GM12801 (cell line): ENCODE results near the gene DNMT3A.

Experiments used
- CTCF ChIP-seq: IDR thresholded peaks from one replicate; pipeline ENCODE4 v1.5.1; 2011; ENCODE audit warnings: control low read depth; ENCODE audit not compliant: insufficient read length; ENCODE audit errors: extremely low read depth

The DNMT3A gene

DNA sequence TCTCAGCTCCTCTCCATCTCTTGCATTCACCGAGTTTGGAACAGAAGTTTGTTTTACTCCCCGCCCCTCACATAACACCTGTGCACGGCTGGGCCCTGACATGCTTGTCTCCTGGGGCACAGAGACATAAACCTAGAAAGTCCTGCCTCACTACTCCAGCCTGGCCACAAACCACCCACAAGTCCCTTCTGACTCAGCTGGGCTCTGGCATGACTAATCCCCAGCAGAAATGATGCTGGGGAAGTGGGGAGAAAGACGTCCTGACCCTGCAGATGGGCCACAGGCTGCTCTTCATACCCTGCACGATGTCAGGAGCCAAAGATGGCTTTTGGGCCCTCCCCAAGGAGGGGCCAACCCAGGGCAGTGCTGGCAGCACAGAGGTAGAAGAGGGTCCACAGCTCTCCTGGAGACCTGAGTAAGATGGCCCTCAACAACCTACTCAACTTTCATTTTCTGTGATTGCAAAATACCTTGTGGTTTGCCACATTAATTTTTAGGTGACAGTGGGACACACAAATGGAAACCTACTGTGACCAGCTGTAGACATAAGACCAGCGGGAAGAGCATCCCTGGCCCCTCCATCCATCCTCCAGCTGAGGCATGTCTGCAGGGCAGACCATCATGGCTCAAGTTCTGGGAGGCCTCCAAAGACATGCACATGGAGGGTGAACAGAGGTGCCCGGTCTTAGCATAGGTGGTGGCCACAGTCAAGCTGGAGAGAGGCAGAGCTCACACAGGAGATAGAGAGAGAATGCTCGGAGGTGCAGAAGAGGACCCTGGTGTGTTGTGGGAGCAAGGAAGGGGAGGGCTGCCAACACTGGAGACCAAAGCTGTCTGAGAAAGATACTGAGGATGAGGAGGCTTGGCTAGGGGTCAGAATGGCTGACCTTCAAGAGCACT, 40.0 kb downstream of the DNMT3A start:
- TF ChIP-seq CTCF = no peak

GRCh38 chr2:25300001-25300400, 41.7 kb downstream of the DNMT3A start:
- no peak for TF ChIP-seq CTCF

DNA sequence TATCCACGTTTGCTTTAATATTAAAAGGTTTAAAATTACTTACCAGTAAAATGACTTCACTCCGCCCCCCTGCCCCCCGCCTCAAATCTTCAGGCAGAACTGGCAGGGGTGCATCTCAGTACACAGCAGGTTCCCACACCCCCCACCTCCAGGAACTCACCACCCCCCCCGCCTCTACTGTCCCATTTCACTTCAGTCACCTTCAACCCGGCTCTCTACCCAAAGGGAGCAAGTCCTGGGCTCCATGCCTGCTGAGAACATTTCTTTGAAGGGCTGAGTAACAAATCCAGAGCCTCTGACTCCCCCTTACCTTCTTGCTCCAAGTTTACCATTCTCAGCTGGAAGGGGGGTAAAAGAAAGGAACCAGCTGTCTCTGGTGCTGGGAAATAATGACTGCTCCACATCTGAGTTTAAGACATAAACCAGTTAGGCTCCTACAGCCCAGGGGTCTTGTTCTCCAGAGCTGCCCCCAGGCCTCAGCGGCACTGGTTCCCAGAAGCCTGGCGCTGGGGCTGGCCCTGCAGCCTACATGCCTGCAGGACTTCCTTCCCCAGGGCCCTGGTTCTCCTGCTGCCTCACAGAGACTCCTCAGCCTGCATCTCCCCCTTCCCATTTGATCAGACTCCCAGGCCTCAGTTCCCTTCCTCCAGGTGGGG, 42.8 kb downstream of the DNMT3A start:
- no peak for TF ChIP-seq CTCF

GRCh38 chr2:25297738-25298137, 44.0 kb downstream of the DNMT3A start:
- no peak for TF ChIP-seq CTCF

GRCh38 chr2:25295621-25296020, 46.1 kb downstream of the DNMT3A start:
- TF ChIP-seq CTCF = no peak

DNA sequence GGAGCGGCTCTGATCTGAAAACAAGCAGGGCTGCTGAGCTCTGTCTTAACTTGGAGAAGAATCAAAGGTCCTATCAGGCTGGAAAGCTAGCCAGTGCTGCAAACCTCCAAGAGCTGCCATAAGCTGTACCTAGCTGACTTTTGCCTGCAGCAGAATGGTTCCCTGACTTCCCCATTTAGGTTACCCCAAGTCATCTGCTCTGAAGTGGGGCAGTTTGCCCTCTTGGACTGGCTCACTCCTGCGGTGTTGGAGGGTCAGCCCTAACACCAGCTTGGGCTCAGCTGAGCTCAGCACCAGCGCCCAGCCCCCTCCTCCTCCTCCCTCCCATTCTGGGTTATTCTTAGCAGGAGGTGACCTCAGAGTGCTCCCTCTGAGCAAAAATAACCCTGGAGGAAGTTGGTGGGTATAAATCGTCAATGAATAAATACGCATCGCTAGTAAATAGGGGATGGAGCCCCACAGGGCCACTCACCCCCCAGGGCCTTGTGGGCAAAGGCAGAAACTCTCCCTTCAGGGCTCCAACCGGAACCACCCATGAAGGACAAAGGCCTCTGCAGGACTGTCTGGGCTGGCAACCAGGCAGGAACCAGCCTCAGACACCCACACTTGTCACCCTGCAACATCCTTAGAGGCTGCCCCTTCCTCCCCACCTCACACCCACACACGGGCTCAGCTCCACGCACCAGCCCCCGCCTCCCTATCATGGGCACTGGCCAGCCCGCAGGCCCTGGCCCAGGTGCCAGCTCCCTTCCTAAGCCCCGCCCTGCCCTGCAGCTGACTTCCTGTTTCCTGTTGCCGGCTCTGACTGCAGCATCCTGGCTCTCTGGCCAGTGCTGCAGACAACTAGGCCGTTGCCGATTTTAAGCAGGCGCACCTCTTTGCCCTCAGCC, 46.9 kb downstream of the DNMT3A start:
- no peak for TF ChIP-seq CTCF
